Inflammatory macrophage (primary cell): ENCODE results near the gene PRKCE.
"Not testable (repeated sequence)": the region's sequence is repeated elsewhere in the genome, so short reads cannot be mapped to it uniquely, and the experiment has no call there.

Experiments used
- DNase-seq, 2 donors: peaks; one replicate each; pipeline ENCODE4 v3.0.0-alpha.2; 2020 to 2022

Gene PRKCE

GRCh38 chr2:45700407-45701013 is 49.0 kb downstream of the PRKCE start:
- DNase-seq: peak; percentile 20 to 29

- no peak for DNase-seq
Measured at GRCh38 chr2:45705233-45705632, 53.8 kb downstream of the PRKCE start.

GRCh38 chr2:45706033-45706432 is 54.6 kb downstream of the PRKCE start:
- no peak for DNase-seq

DNA sequence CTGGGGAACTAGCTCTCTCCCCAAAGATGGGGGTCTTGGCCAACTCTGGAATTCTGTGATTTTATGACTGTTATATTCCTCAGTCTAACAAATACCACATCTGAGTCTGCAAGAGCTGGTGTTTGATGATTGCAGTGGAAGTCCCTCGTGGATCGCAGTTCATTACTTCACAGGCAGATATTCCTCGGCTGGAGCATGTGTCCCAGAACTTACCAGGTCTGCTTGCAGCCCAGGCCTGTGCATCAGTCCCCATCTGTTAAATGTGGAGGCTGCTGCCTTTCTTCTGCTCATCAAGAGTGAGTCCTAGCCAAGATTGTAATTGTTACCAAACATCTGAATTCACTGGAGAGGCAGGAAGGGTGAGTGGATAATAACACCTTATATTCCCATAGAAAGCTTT is 55.5 kb downstream of the PRKCE start:
- DNase-seq: no peak

- no peak for DNase-seq
Measured at GRCh38 chr2:45707661-45708060, 56.2 kb downstream of the PRKCE start.

DNA sequence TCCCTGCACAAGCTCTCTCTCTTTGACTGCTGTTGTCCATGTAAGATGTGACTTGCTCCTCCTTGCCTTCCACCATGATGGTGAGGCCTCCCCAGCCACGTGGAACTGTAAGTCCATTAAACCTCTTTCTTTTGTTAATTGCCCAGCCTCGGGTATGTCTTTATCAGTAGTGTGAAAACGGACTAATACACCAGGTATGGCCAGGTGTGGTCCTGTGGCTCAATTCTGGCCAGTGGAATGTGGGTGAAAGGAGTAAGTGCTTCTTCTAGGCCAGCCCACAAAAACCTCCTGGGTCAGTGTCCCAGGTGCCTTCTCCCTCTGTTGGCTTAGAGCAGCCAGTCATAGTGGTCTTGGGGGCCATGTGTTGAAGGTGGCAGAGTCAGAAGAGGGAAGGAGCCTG is 57.0 kb downstream of the PRKCE start:
- no peak for DNase-seq

- no peak for DNase-seq
Measured at GRCh38 chr2:45709137-45709536, 57.7 kb downstream of the PRKCE start.

GRCh38 chr2:45710468-45710867 is 59.0 kb downstream of the PRKCE start:
- DNase-seq: no peak

GRCh38 chr2:45711224-45711623 is 59.7 kb downstream of the PRKCE start:
- DNase-seq: no peak

DNA sequence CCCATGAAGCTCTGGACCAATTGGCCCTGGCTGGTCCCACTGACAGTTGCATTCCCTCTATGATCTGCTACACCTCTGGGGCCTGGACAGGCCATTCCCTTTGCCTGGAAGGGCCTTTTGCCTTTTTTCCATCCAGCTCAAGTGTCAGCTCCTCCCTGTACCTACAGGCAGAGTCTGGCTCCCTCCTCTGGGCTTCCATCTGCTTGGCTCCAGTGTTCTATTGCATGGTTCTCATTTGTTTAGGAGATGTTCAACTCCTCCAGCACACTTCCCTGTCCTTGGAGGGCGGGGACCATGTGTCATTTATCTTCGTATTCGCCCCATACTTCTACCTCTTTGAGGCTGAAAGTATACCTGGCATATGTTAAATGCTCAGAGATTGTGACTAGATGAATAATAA is 61.1 kb downstream of the PRKCE start:
- no peak for DNase-seq

DNA sequence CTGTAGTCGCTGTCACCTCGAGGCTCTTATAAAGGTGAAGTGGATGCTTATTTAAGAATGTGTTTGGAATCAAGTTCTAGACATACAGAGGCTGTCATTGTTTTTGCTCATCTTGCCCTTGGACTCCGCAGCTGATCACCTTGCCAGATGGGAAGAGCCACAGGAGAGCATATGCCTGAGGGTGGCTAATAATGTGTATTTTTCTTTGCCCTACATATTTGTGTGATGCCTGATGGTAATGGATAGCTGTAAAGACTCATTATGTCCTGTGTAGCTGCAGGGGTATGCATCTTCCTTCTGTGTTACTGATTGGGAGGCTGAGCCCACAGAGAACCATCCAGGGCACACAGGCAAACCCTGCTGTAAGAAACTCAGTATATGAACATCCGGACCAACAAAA is 61.7 kb downstream of the PRKCE start:
- no peak for DNase-seq

DNA sequence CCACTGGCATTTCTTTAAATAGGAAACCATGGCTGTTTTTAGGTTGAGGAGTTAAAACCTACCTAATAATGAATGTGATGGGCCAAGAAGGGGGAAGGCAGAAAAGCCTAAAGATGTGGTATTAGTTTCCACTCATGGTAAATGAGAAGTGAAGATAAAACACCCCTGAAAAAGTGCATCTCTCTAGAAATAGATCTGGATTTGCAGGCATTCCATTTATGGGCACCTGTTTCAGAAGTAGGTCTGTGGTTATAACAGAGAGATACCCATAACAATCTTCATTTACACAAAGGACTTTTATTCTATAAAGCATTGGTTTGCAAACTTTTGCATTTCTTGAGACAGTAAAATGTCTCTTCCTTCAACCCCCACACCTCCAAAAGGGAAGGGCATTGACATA is 62.1 kb downstream of the PRKCE start:
- DNase-seq: no peak

DNA sequence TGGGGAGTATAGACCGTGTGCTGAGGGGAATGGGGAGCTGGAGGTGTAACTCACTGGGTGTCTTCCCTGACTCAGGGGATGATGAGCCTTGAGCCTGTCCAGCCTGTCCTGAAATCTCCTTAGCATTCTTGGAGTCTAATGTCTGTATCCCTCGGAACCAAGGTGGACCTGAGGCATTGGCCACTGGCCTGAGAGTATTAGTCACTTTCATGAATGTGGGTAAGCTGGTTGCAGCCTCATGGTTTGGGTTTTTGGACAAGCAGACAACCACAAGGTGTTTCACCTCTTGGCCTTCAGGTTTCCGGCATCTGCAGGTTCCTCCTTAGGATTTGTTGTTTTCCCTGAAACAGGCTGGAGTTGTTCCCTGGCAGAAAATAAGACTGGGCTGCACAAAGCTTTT is 63.2 kb downstream of the PRKCE start:
- DNase-seq: no peak

DNA sequence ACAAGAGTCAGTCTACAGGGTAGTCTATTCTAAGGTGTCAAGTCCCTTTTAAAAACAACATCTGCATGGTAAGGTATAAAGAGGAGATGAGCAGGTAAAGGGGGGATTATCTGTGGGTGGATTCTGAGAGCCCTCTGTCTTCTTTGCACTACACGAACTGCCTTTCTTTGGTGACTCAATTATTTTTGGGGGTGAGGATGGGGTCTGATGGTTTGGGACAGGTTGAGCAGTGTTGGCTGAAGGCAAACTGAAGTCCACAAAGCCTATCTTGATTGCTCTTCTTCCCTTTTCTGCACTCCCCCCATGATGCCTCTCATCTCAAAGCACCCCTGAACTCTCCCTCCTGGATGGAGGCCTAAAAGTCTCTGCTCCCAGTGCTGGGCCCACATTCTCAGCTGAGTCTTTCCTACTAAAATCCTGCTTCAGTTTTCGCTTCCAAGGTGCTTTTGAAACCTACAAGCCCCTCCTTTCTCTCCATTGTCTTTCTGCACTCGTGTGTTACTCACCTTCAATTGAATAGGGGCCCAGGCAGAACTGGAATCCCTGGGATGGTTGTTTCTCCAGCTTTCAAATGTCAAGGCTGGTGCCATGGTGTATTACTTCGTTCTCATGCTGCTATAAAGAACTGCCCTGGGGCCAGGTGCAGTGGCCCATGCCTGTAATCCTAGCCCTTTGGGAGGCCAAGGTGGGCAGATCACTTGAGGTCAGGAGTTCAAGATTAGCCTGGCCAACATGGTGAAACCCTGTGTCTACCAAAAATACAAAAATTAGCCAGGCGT is 64.3 kb downstream of the PRKCE start:
- DNase-seq: no peak

DNA sequence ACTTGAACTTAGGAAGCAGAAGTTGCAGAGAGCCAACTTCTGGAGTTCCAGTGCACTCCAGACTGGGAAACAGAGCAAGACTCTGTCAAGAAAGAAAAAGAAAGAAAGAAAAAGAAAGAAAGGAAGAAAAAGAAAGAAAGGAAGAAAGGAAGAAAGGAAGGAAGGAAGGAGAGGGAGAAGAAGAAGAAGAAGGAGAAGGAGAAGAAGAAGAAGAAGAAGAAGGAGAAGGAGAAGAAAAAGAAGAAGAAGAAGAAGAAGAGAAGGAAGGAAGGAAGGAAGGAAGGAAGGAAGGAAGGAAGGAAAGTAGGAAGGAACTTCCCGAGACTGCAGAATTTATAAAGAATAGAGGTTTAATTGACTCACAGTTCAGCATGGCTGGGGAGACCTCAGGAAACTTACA is 65.0 kb downstream of the PRKCE start:
- not testable (repeated sequence) for DNase-seq

DNA sequence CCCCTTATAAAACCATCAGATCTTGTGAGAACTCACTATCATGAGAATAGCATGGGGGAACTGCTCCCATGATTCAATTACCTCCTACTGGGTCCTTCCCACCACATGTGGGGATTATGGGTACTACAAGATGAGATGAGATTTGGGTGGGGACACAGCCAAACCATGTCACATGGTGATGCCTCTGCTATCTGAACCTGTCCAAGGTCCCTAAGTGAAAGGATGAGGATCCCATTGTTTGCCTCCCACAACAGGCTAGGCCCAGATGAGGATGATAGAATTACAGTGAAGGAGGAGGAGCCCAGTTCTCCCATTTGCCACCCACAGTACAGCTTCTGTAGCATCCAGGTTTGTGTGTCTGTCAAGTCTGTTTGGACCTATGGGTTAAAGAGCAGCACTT is 65.4 kb downstream of the PRKCE start:
- no peak for DNase-seq

GRCh38 chr2:45720210-45720609 is 68.7 kb downstream of the PRKCE start:
- DNase-seq: no peak

DNA sequence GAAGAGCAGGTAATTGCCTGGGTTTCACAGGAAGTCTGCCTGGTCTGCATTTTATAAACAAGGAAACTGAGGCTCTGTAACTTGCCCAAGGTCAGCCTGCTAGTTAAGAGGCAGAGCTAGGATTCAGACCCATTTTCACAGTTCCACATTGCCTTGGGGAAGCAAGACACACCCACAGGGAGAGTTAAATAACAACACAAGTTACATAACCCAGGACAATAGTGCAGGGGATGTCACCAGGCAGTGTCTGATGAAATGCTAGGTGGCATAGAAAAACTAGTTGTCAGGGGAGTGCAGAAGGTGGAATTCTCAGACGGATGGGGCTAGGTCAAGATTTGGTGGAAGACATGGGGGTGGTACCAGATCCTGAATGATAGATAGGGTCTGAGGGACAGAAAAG is 69.7 kb downstream of the PRKCE start:
- DNase-seq: peak; percentile 79 to 80

GRCh38 chr2:45722477-45722876 is 71.0 kb downstream of the PRKCE start:
- DNase-seq: no peak

DNA sequence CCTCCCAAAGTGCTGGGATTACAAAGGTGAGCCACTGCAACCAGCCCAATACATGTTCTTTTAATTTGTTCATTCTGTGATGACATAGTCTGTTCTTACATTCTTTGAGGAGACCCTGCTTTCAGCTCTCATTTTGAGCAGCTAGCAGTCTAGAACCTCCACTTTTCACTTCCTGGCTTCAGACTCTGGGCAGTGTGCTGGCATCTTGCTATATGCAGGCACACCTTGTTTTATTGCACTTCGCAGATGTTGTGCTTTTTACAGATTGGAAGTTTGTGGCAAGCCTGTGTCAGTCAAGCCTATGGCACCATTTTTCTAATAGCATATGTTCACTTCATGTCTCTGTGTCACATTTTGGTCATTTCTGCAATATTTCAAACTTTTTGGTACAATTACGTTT is 72.4 kb downstream of the PRKCE start:
- no peak for DNase-seq

GRCh38 chr2:45724335-45724734 is 72.9 kb downstream of the PRKCE start:
- peak; percentile 59 to 63 for DNase-seq

- peak; percentile 39 to 41 for DNase-seq
Measured at GRCh38 chr2:45725731-45726130, 74.3 kb downstream of the PRKCE start.

- peak; percentile 19 to 23 for DNase-seq
Measured at GRCh38 chr2:45726188-45726587, 74.7 kb downstream of the PRKCE start.

DNA sequence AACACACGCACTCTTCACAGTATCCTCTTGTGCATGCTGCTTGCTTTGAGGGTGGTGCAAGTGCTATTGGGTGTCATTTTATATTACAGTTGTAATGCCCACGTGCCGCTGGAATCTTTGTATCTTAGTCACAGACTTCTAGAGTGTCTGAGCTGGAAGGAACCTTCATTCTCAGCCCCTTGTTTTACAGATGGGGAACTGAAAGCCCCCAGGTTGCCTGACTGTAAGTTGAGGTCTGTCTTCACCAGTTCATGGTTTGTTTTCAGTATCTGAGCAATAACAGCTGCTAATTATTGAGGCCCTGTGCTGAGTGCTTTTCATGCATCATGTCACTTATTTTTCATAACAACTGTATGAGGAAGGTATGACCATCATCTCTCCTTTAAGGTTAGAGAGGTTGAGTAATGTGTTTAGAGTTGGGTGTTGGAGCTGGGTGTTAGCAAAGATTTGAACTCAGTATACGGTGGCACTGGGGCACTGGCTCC is 77.0 kb downstream of the PRKCE start:
- DNase-seq: peak; percentile 5 to 20
